ENCODE measurements around the gene SLC2A13.
"Not testable (repeated sequence)": the region's sequence is repeated elsewhere in the genome, so short reads cannot be mapped to it uniquely, and the experiment has no call there.

Gene SLC2A13

GRCh38 chr12:39812456-39812855 is 293.4 kb downstream of the SLC2A13 start:
- not testable (repeated sequence) for DNase-seq (ENCODE audit: low read depth, low spot score)

GRCh38 chr12:39807043-39807442 is 298.8 kb downstream of the SLC2A13 start:
- DNase-seq (ENCODE audit: low read depth, low spot score) = peak; percentile 20

GRCh38 chr12:39805651-39806050 is 300.2 kb downstream of the SLC2A13 start:
- no peak for DNase-seq (ENCODE audit: low read depth, low spot score)

GRCh38 chr12:39804898-39805297 is 301.0 kb downstream of the SLC2A13 start:
- DNase-seq (ENCODE audit: low read depth, low spot score) = no peak

- DNase-seq (ENCODE audit: low read depth, low spot score) = no peak
Measured at GRCh38 chr12:39804479-39804878, 301.4 kb downstream of the SLC2A13 start.

- no peak for DNase-seq (ENCODE audit: low read depth, low spot score)
Measured at GRCh38 chr12:39803151-39803550, 302.7 kb downstream of the SLC2A13 start.

- no peak for DNase-seq (ENCODE audit: low read depth, low spot score)
Measured at GRCh38 chr12:39798977-39799376, 306.9 kb downstream of the SLC2A13 start.

- no peak for DNase-seq (ENCODE audit: low read depth, low spot score)
Measured at GRCh38 chr12:39798429-39798828, 307.5 kb downstream of the SLC2A13 start.

GRCh38 chr12:39795481-39795880 is 310.4 kb downstream of the SLC2A13 start:
- no peak for DNase-seq (ENCODE audit: low read depth, low spot score)

- no peak for DNase-seq (ENCODE audit: low read depth, low spot score)
Measured at GRCh38 chr12:39792938-39793337, 312.9 kb downstream of the SLC2A13 start.

- no peak for DNase-seq (ENCODE audit: low read depth, low spot score)
Measured at GRCh38 chr12:39788239-39788638, 317.6 kb downstream of the SLC2A13 start.

GRCh38 chr12:39785814-39786213 is 320.1 kb downstream of the SLC2A13 start:
- not testable (repeated sequence) for DNase-seq (ENCODE audit: low read depth, low spot score)

- no peak for DNase-seq (ENCODE audit: low read depth, low spot score)
Measured at GRCh38 chr12:39782026-39782545, 323.8 kb downstream of the SLC2A13 start.

- no peak for DNase-seq (ENCODE audit: low read depth, low spot score)
Measured at GRCh38 chr12:39780913-39781446, 324.9 kb downstream of the SLC2A13 start.

- DNase-seq (ENCODE audit: low read depth, low spot score) = no peak
Measured at GRCh38 chr12:39780411-39780912, 325.4 kb downstream of the SLC2A13 start.

- no peak for DNase-seq (ENCODE audit: low read depth, low spot score)
Measured at GRCh38 chr12:39779768-39780340, 326.0 kb downstream of the SLC2A13 start.

- DNase-seq (ENCODE audit: low read depth, low spot score) = no peak
Measured at GRCh38 chr12:39777465-39777864, 328.4 kb downstream of the SLC2A13 start.

GRCh38 chr12:39773266-39773665 is 332.6 kb downstream of the SLC2A13 start:
- DNase-seq (ENCODE audit: low read depth, low spot score) = no peak

- DNase-seq (ENCODE audit: low read depth, low spot score) = no peak
Measured at GRCh38 chr12:39772821-39773259, 333.0 kb downstream of the SLC2A13 start.

GRCh38 chr12:39771456-39771855 is 334.4 kb downstream of the SLC2A13 start:
- no peak for DNase-seq (ENCODE audit: low read depth, low spot score)

- no peak for DNase-seq (ENCODE audit: low read depth, low spot score)
Measured at GRCh38 chr12:39764944-39765560, 340.8 kb downstream of the SLC2A13 start.

GRCh38 chr12:39763890-39764169 is 342.1 kb downstream of the SLC2A13 start:
- no peak for DNase-seq (ENCODE audit: low read depth, low spot score)

Data from iPS DF 19.7 (cell line).